ENCODE measurements around the gene EML5. TPM values are rescaled to one million over a fixed set of nuclear protein-coding genes. Genes with fewer than 3 reads are reported as not detected.

Gene EML5
- polyA plus RNA-seq (2011; rRNA removed) (1.2 and 2.6 TPM in 2 replicates), polyA minus RNA-seq (2011; rRNA and poly(A)+ RNA removed) (5.2 and 5.7 TPM in 2 replicates)

DNA sequence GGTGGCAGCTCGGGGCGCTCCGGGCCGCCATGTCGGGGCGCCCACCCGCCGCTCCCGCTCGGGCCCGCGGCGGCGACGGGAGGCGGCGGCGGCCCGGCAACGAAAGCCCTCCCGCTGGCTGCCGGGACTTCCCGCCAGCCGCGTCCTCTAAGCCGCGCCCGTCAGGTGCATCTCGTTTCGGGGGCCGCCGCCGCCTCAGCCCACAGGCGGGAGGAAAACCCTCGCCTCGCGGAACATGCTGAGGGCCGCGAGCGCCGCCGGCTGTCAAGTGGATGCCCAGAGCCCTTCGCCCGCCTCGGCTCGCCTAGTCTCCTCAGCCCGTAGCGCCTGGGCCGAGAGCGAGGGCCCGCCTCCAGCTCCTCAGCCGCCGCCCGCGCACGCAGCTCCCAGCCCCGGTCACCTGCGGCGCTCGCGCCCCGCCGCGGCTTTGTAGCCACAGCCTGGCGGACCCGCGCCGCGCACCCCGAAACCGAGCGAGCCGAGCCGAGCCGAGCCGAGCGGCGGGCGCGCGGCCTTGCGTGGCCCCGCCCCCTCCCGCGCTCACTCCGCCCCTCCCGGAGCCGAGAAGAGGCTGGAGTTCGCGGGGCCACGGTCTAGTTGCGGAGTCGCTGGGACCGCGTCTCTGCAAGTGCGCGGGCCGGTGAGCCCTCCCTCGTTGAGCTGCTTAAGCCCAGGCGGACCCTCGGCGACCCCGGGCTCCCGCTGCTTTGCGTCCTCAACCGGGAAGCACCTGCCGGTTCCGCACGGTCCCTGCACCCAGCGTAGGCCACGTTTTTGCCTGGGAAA, at the start of gene EML5:
TSS of gene EML5 (minus strand) at position 481 of the 786 bp plus-strand sequence. CDS start at position 31, 450 bp downstream.
- CTCF ChIA-PET, result interaction anchor here (0.6 to 2.1 kb wide), 11 partner anchors 9 to 210 kb away, joined by 3 to 9 read pairs (median 3); partner anchors contain the start of gene TTC8
- TF ChIP-seq, protein P1, sequence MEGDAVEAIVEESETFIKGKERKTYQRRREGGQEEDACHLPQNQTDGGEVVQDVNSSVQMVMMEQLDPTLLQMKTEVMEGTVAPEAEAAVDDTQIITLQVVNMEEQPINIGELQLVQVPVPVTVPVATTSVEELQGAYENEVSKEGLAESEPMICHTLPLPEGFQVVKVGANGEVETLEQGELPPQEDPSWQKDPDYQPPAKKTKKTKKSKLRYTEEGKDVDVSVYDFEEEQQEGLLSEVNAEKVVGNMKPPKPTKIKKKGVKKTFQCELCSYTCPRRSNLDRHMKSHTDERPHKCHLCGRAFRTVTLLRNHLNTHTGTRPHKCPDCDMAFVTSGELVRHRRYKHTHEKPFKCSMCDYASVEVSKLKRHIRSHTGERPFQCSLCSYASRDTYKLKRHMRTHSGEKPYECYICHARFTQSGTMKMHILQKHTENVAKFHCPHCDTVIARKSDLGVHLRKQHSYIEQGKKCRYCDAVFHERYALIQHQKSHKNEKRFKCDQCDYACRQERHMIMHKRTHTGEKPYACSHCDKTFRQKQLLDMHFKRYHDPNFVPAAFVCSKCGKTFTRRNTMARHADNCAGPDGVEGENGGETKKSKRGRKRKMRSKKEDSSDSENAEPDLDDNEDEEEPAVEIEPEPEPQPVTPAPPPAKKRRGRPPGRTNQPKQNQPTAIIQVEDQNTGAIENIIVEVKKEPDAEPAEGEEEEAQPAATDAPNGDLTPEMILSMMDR (IDR thresholded peaks at IDR 0.05; ENCODE audit: insufficient read depth, low read depth, low read length), result peak; percentile 49
- peak; percentile 4 for DNase-seq (ENCODE audit: low read depth)
- POLR2A ChIA-PET, result no interaction called here
- H3K27me3 ChIP-seq (ENCODE audit: control insufficient read depth, insufficient read depth, low read length), result peaks cover 5% of the 10 kb centered on the region; the same call in 1 of the 2 replicates
- H3K4me3 ChIP-seq (ENCODE audit: low read depth, low read length), result peak within 1 kb of the TSS; percentile 54
- no peaks in the 10 kb centered on the region for H3K36me3 ChIP-seq (ENCODE audit: control insufficient read depth, insufficient read depth, low read length)

DNA sequence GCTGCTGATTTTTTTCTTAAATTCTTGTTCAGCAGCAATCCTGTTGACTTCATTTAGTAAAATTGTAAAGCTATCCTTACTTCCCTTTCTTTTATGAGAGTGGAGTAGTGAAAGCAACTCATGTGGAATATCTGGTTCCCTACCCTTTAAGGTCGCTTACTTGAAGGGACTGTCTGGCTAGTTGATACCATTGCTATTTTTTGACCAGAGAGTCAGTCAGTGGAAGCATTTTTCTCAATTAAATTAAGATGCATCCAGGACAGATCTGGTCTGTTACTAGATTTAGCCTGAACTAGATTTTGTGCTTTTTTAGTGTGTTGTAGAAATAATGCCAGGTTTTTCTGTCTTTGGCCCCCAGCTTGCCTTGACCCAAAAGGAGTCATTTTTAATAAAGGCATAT, 49.7 kb upstream of the EML5 start:
- POLR2A ChIA-PET, result no interaction called here
- Histone ChIP-seq H3K27me3 (ENCODE audit: control insufficient read depth, insufficient read depth, low read length) (no peaks in the 10 kb centered on the region), H3K4me3 (ENCODE audit: low read depth, low read length) (no peak overlapping the region), H3K36me3 (ENCODE audit: control insufficient read depth, insufficient read depth, low read length) (no peaks in the 10 kb centered on the region)
- DNase-seq (ENCODE audit: low read depth), result no peak
- TF ChIP-seq, protein P1 (IDR thresholded peaks at IDR 0.05; ENCODE audit: insufficient read depth, low read depth, low read length), result no peak
- CTCF ChIA-PET, result interaction anchor here (0.9 kb wide), 1 partner anchor 22 kb away, joined by 3 read pairs; no protein-coding TSS in a partner anchor

DNA sequence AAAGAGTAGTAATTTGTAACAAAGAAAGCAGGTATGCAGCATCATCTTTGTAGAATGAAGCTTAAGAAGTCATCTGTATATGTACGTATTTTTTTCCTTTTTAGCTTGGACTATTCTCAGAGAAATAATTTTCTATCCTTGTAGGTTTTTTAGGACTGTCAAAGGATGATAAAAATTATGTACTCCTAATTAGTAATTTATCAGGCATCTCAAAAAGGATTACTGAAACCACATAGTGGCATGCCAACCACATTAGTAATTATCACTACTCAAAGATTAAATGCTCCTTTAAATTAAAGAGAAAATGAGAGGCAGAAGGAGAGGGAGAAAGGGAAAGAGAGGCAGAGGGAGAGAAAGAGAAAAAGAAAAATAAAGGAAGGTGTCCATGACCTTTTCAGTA, 49.0 kb upstream of the EML5 start:
- no peak overlapping the region for H3K4me3 ChIP-seq (ENCODE audit: low read depth, low read length)

DNA sequence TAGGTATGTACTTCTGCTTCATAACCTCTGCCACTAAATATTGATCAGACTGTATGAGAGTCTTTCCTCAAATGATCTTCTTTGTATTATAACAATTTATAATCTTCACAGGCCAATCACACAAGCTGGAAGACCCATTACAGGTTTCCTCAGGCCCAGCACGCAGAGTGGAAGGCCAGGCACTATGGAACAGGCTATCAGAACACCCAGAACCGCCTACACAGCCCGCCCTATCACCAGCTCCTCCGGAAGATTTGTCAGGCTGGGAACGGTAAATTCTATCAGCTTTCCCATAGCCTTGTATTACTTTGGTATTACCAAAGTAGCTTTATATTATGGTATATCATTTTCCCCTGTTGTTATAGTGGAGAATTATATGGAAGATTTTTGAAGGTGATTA, 48.2 kb upstream of the EML5 start:
- POLR2A ChIA-PET, result no interaction called here
- Histone ChIP-seq H3K4me3 (ENCODE audit: low read depth, low read length) (no peak overlapping the region), H3K36me3 (ENCODE audit: control insufficient read depth, insufficient read depth, low read length) (no peaks in the 10 kb centered on the region), H3K27me3 (ENCODE audit: control insufficient read depth, insufficient read depth, low read length) (no peaks in the 10 kb centered on the region)
- no peak for DNase-seq (ENCODE audit: low read depth)
- CTCF ChIA-PET, result no interaction called here
- TF ChIP-seq, protein P1 (IDR thresholded peaks at IDR 0.05; ENCODE audit: insufficient read depth, low read depth, low read length), result no peak

More for the DNA sequence above, 49.0 kb upstream of the EML5 start:
- POLR2A ChIA-PET, result no interaction called here
- Histone ChIP-seq H3K27me3 (ENCODE audit: control insufficient read depth, insufficient read depth, low read length) (no peaks in the 10 kb centered on the region), H3K36me3 (ENCODE audit: control insufficient read depth, insufficient read depth, low read length) (no peaks in the 10 kb centered on the region)
- TF ChIP-seq, protein P1 (IDR thresholded peaks at IDR 0.05; ENCODE audit: insufficient read depth, low read depth, low read length), result no peak
- CTCF ChIA-PET, result interaction anchor here (0.9 kb wide), 1 partner anchor 21 kb away, joined by 3 read pairs; no protein-coding TSS in a partner anchor
- DNase-seq (ENCODE audit: low read depth), result no peak

DNA sequence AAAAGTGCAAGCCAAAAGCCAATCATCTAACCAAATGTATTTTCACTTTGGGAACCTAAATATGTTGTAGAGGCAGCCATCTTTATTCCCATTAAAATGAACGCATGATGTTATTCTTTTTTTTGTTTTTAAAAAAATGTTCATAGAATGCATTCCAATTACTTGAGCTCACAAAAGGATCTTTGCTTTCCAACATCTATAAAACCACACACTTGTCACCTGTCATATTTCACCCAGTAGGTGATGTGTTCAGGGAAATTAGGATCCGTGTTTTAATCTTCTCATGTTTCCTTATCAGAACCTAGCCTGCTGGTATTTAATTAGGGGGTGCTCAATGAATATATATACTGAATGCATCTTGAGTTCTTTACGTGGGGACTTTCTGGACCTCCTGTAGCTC, 45.3 kb upstream of the EML5 start:
- Histone ChIP-seq H3K27me3 (ENCODE audit: control insufficient read depth, insufficient read depth, low read length) (no peaks in the 10 kb centered on the region), H3K36me3 (ENCODE audit: control insufficient read depth, insufficient read depth, low read length) (no peaks in the 10 kb centered on the region), H3K4me3 (ENCODE audit: low read depth, low read length) (no peak overlapping the region)
- TF ChIP-seq, protein P1 (IDR thresholded peaks at IDR 0.05; ENCODE audit: insufficient read depth, low read depth, low read length), result no peak
- DNase-seq (ENCODE audit: low read depth), result no peak
- CTCF ChIA-PET, result interaction anchor here (1.7 kb wide), 1 partner anchor 30 kb away, joined by 6 read pairs; no protein-coding TSS in a partner anchor
- POLR2A ChIA-PET, result no interaction called here

All from BJ (cell line).